H9 (cell line): Measurements from ENCODE around the gene MS4A18. TPM values are rescaled to one million over a fixed set of nuclear protein-coding genes. Genes with fewer than 3 reads are reported as not detected.

ENCODE experiments used
- DNase-seq: peaks from one replicate; pipeline ENCODE4 v3.0.0-alpha.2; 2017
- H2AFZ ChIP-seq: one replicate; pipeline ENCODE4 v1.6.1; 2013; ENCODE audit warnings: mild to moderate bottlenecking, low read length, control low read depth, moderate library complexity
- H2AK5ac ChIP-seq: 2 replicates; pipeline ENCODE4 v1.6.1; 2013; ENCODE audit warnings: low read length, control low read depth, mixed read lengths; ENCODE audit not compliant: insufficient read length
- H2BK120ac ChIP-seq: one replicate; pipeline ENCODE4 v1.6.1; 2013; ENCODE audit warnings: low read depth, mild to moderate bottlenecking, low read length, control low read depth, inconsistent platforms; ENCODE audit not compliant: poor library complexity, severe bottlenecking
- H2BK12ac ChIP-seq: 2 replicates; pipeline ENCODE4 v1.6.1; 2013; ENCODE audit warnings: low read length, control low read depth, mixed read lengths, low read depth; ENCODE audit not compliant: insufficient read length
- H2BK15ac ChIP-seq: 2 replicates; pipeline ENCODE4 v1.6.1; 2013; ENCODE audit warnings: low read depth, low read length, control low read depth
- H2BK20ac ChIP-seq: one replicate; pipeline ENCODE4 v1.6.1; 2013; ENCODE audit warnings: low read depth, mild to moderate bottlenecking, low read length, control low read depth, inconsistent platforms; ENCODE audit not compliant: poor library complexity, severe bottlenecking
- H2BK5ac ChIP-seq: 2 replicates; pipeline ENCODE4 v1.6.1; 2013; ENCODE audit warnings: low read length, control low read depth, mixed read lengths; ENCODE audit not compliant: insufficient read length
- H3K14ac ChIP-seq: 2 replicates; pipeline ENCODE4 v1.6.1; 2013; ENCODE audit warnings: low read length, control low read depth; ENCODE audit not compliant: insufficient read depth
- H3K18ac ChIP-seq: 2 replicates; pipeline ENCODE4 v1.6.1; 2013; ENCODE audit warnings: low read depth, mild to moderate bottlenecking, mixed read lengths, low read length, control low read depth; ENCODE audit not compliant: insufficient read length
- H3K23ac ChIP-seq: 2 replicates; pipeline ENCODE4 v1.6.1; 2013; ENCODE audit warnings: low read length, control low read depth, mixed read lengths, low read depth; ENCODE audit not compliant: insufficient read length
- H3K23me2 ChIP-seq: 2 replicates; pipeline ENCODE4 v1.6.1; 2013; ENCODE audit warnings: low read depth, mild to moderate bottlenecking, mixed read lengths, low read length, control low read depth; ENCODE audit not compliant: insufficient read length, poor library complexity, severe bottlenecking
- H3K27ac ChIP-seq: 2 replicates; pipeline ENCODE4 v1.5.1; 2013; ENCODE audit warnings: low read length, control low read depth, mixed read lengths, low read depth; ENCODE audit not compliant: insufficient read length
- H3K27me3 ChIP-seq: 2 replicates; pipeline ENCODE4 v1.6.1; 2013; ENCODE audit warnings: low read length, control low read depth, inconsistent platforms; ENCODE audit not compliant: insufficient read depth
- H3K4ac ChIP-seq: 2 replicates; pipeline ENCODE4 v1.6.1; 2013; ENCODE audit warnings: low read depth, mild to moderate bottlenecking, control low read depth, inconsistent platforms, low read length, moderate library complexity
- H3K4me1 ChIP-seq: 2 replicates; pipeline ENCODE4 v1.6.1; 2013; ENCODE audit warnings: low read length, control low read depth, inconsistent platforms; ENCODE audit not compliant: insufficient read depth
- H3K4me2 ChIP-seq: 2 replicates; pipeline ENCODE4 v1.6.1; 2013; ENCODE audit warnings: low read length, control low read depth, mixed read lengths; ENCODE audit not compliant: insufficient read length, insufficient read depth
- H3K56ac ChIP-seq: 2 replicates; pipeline ENCODE4 v1.6.1; 2013; ENCODE audit warnings: low read depth, mild to moderate bottlenecking, mixed read lengths, low read length, control low read depth; ENCODE audit not compliant: insufficient read length
- H3K79me1 ChIP-seq: 2 replicates; pipeline ENCODE4 v1.6.1; 2013; ENCODE audit warnings: low read depth, mild to moderate bottlenecking, moderate library complexity, low read length, control low read depth, inconsistent platforms; ENCODE audit not compliant: insufficient read depth, poor library complexity, severe bottlenecking
- H3K79me2 ChIP-seq: 2 replicates; pipeline ENCODE4 v1.6.1; 2013; ENCODE audit warnings: low read length, control low read depth, inconsistent platforms; ENCODE audit not compliant: insufficient read depth
- H3K9ac ChIP-seq: 2 replicates; pipeline ENCODE4 v1.6.1; 2013; ENCODE audit warnings: low read length, control low read depth, mixed read lengths; ENCODE audit not compliant: insufficient read length; ENCODE audit errors: extremely low read depth
- H3K9me3 ChIP-seq: one replicate; pipeline ENCODE4 v1.6.1; 2013; ENCODE audit warnings: low read depth, low read length, inconsistent platforms; ENCODE audit not compliant: control insufficient read depth
- H3T11ph ChIP-seq: one replicate; pipeline ENCODE4 v1.6.1; 2013; ENCODE audit warnings: mild to moderate bottlenecking, low read length, control low read depth, inconsistent platforms
- H4K20me1 ChIP-seq: one replicate; pipeline ENCODE4 v1.6.1; 2013; ENCODE audit not compliant: control insufficient read depth, insufficient read length, insufficient read depth
- H4K5ac ChIP-seq: 2 replicates; pipeline ENCODE4 v1.6.1; 2013; ENCODE audit warnings: low read depth, mild to moderate bottlenecking, mixed read lengths, low read length, control low read depth; ENCODE audit not compliant: insufficient read length
- H4K8ac ChIP-seq: replicated peaks from 2 replicates; pipeline ENCODE4 v1.6.1; 2013; ENCODE audit warnings: low read length, control low read depth, mixed read lengths, low read depth; ENCODE audit not compliant: insufficient read length
- H4K91ac ChIP-seq: 2 replicates; pipeline ENCODE4 v1.6.1; 2013; ENCODE audit warnings: low read depth, mild to moderate bottlenecking, moderate library complexity, mixed read lengths, low read length, control low read depth; ENCODE audit not compliant: insufficient read length
- H3K27ac Mint-ChIP-seq, 3 experiments: 2 replicates in 2 of 3; 3 replicates in 1 of 3; pipeline ENCODE4 v1.8.0; 2020 to 2021; ENCODE audit warnings: mixed read lengths in 3 of 3, mild to moderate bottlenecking in 1 of 3, moderate library complexity in 1 of 3
- H3K27me3 Mint-ChIP-seq: 2 replicates; pipeline ENCODE4 v1.8.0; 2021; ENCODE audit warnings: low read depth, mild to moderate bottlenecking, moderate library complexity, mixed read lengths
- H3K36me3 Mint-ChIP-seq, 3 experiments: 2 replicates in 2 of 3; 3 replicates in 1 of 3; pipeline ENCODE4 v1.8.0; 2020 to 2021; ENCODE audit warnings: low read depth in 3 of 3, mixed read lengths in 3 of 3; ENCODE audit not compliant: insufficient read depth in 1 of 3
- H3K4me1 Mint-ChIP-seq, 2 experiments: 2 replicates each; pipeline ENCODE4 v1.8.0; 2020; ENCODE audit warnings: mixed read lengths in 2 of 2
- H3K4me3 Mint-ChIP-seq, 2 experiments: 2 replicates in 1 of 2; 3 replicates in 1 of 2; pipeline ENCODE4 v1.8.0; 2020 to 2021; ENCODE audit warnings: mild to moderate bottlenecking in 2 of 2, mixed read lengths in 2 of 2, moderate library complexity in 1 of 2
- H3K9me3 Mint-ChIP-seq, 2 experiments: 2 replicates in 1 of 2; 3 replicates in 1 of 2; pipeline ENCODE4 v1.8.0; 2020; ENCODE audit warnings: mild to moderate bottlenecking in 2 of 2, mixed read lengths in 2 of 2, moderate library complexity in 1 of 2
- CTCF ChIP-seq: fragments of 200-600 bp; sonication (generic); conservative IDR thresholded peaks from 3 replicates; pipeline ENCODE4 v1.8.0; 2021; ENCODE audit warnings: antibody characterized with exemption, mild to moderate bottlenecking
- WGBS: extraction: QIAGEN DNeasy Blood & Tissue Kit; methylation state at CpG from one replicate; pipeline ENCODE4 v1.1.7; 2013; ENCODE audit warnings: missing lambda C conversion rate, low lambda C conversion rate, mixed read lengths; ENCODE audit not compliant: insufficient read length; ENCODE audit errors: extremely low coverage; 5-methylcytosine and 5-hydroxymethylcytosine counted together
- total RNA-seq: library from RNA; stranded (reverse); gene quantifications from 2 replicates; pipeline ENCODE4 v1.2.1, GENCODE V29; 2021

Gene MS4A18
- total RNA-seq, 1 experiment from 2014 or later = not detected

GRCh38 chr11:60719391-60719790 is 5.1 kb upstream of the MS4A18 start:
- H3K79me2 ChIP-seq = no peaks in the 10 kb centered on the region
- H3K36me3 Mint-ChIP-seq = peaks cover 2 to 10% (median 2%) of the 10 kb centered on the region in 3 experiments; a peak in 5 of 7 replicates
- no peaks in the 10 kb centered on the region for H3K79me1 ChIP-seq
- H2AFZ ChIP-seq = no peak overlapping the region
- no peak overlapping the region for H3T11ph ChIP-seq
- no peak overlapping the region for H2BK20ac ChIP-seq
- no peak overlapping the region for H3K4ac ChIP-seq
- H3K14ac ChIP-seq = no peak overlapping the region
- H2BK120ac ChIP-seq = no peak overlapping the region
- no peak overlapping the region for H3K27ac ChIP-seq
- no peak for TF ChIP-seq CTCF
- H2BK5ac ChIP-seq = no peak overlapping the region
- peaks cover 11% of the 10 kb centered on the region for H3K27me3 Mint-ChIP-seq
- H3K23ac ChIP-seq = no peak overlapping the region
- no peaks in the 10 kb centered on the region for H3K23me2 ChIP-seq
- no peak overlapping the region for H3K56ac ChIP-seq
- H3K27me3 ChIP-seq = no peaks in the 10 kb centered on the region
- DNase-seq = no peak
- H3K4me2 ChIP-seq = no peak overlapping the region
- H3K4me1 ChIP-seq = no peaks in the 10 kb centered on the region
- H2BK15ac ChIP-seq = no peak overlapping the region
- no peak overlapping the region for H3K18ac ChIP-seq
- no peak overlapping the region for H3K27ac Mint-ChIP-seq
- WGBS = no CpG with 5 or more reads among the region's 4 CpGs
- H3K4me1 Mint-ChIP-seq = no peaks in the 10 kb centered on the region
- peaks cover 15 to 22% of the 10 kb centered on the region in 2 experiments for H3K9me3 Mint-ChIP-seq
- H3K9ac ChIP-seq = no peak overlapping the region
- H2AK5ac ChIP-seq = no peak overlapping the region
- no peak overlapping the region for H4K5ac ChIP-seq
- no peak overlapping the region for H3K4me3 Mint-ChIP-seq
- H4K20me1 ChIP-seq = no peaks in the 10 kb centered on the region
- H2BK12ac ChIP-seq = no peak overlapping the region
- H3K9me3 ChIP-seq = no peaks in the 10 kb centered on the region
- no peak overlapping the region for H4K8ac ChIP-seq
- H4K91ac ChIP-seq = no peak overlapping the region
